H1 (cell line): ENCODE data around the gene SERINC5. TPM values are rescaled to one million over a fixed set of nuclear protein-coding genes. Genes with fewer than 3 reads are reported as not detected.

Experiments used
- ASH2L ChIP-seq: fragments of 200-600, 300-600 bp; sonication (generic); IDR thresholded peaks from one replicate; pipeline ENCODE4 v1.7.1; 2017; ENCODE audit warnings: low read length
- CBX8 ChIP-seq: fragments of 300-800, 300-1000 bp; sonication (generic); IDR thresholded peaks from 2 replicates; pipeline ENCODE4 v1.7.1; 2016; ENCODE audit warnings: low read depth, low read length, borderline replicate concordance
- HDAC6 ChIP-seq: IDR thresholded peaks from one replicate; pipeline ENCODE4 v1.7.1; 2012; ENCODE audit warnings: low read depth, mild to moderate bottlenecking, inconsistent platforms, low read length, moderate library complexity
- JUN ChIP-seq: IDR thresholded peaks from 2 replicates; pipeline ENCODE4 v1.6.1; 2011; ENCODE audit warnings: low read depth, mild to moderate bottlenecking, improper control_type of control experiment, low read length
- POU5F1 ChIP-seq: IDR thresholded peaks from 2 replicates; pipeline ENCODE4 v1.6.1; 2011; ENCODE audit warnings: low read depth, mild to moderate bottlenecking, low read length, moderate library complexity
- SUZ12 ChIP-seq: fragments of 200-600 bp; sonication (generic); IDR thresholded peaks from 2 replicates; pipeline ENCODE4 v1.6.1; 2012; ENCODE audit warnings: mild to moderate bottlenecking, inconsistent platforms, low read length, moderate library complexity, mixed read lengths
- polyA plus RNA-seq, 7 experiments: library from polyadenylated mRNA; depleted of rRNA in 3 of 7; stranded (reverse) in 5 of 7; unstranded in 2 of 7; fragments of >200 nt in 5 of 7; fragments of 200-250 nt in 2 of 7; gene quantifications; 1 replicate in 5 of 7; 2 replicates in 1 of 7; 4 replicates in 1 of 7; pipeline versions ENCODE4 v1.2.1 to v1.2.3, GENCODE V29; 2011 to 2013; ENCODE audit warnings: missing spikeins in 2 of 7, mixed read lengths in 2 of 7
- total RNA-seq: library from RNA; stranded (reverse); fragmentation: NEBNext Ultra II Directional; extraction: Animal tissue kit (Norgen Biotek cat#: 25700); gene quantifications from 2 replicates; pipeline ENCODE4 v1.2.1, GENCODE V29; 2021
- TF ChIP-seq, protein P1 (sequence below): IDR thresholded peaks from 2 replicates; pipeline ENCODE4 v1.6.1; 2012; ENCODE audit warnings: inconsistent platforms

SERINC5 gene
- total and polyA plus RNA-seq, 2 of the 8 experiments (the other 6 are each of a cell fraction or from before 2014, with no cell fraction given), result 32.2 to 149 TPM

DNA sequence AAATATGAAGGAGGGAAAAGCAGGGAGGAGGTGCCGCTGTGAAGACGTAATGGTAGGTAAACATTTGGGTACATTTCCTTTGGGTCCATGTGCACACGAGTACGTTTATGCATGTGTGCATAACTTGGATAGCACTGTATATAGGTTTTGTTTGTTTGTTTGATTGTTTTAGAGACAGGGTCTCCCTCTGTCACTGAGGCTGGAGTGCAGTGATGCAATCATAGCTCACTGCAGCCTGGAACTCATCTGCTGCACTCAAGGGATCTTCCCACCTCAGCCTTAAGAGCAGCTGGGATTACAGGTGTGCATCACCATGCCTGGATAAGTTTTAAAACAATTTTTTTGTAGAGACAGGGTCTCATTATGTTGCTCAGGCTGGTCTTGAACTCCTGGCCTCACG lies 126.7 kb downstream of the SERINC5 start (continued):
- TF ChIP-seq ASH2L (no peak), JUN (no peak), POU5F1 (no peak), CBX8 (no peak), HDAC6 (no peak), SUZ12 (no peak)
- TF ChIP-seq, protein P1, sequence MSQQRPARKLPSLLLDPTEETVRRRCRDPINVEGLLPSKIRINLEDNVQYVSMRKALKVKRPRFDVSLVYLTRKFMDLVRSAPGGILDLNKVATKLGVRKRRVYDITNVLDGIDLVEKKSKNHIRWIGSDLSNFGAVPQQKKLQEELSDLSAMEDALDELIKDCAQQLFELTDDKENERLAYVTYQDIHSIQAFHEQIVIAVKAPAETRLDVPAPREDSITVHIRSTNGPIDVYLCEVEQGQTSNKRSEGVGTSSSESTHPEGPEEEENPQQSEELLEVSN, result no peak
